ENCODE results near the gene STIM2. TPM values are rescaled to one million over a fixed set of nuclear protein-coding genes. Genes with fewer than 3 reads are reported as not detected.

Gene STIM2
- total and polyA plus RNA-seq, 2 donors (not counting 3 experiments of a cell fraction or from before 2014, with no cell fraction given) = 21.0 to 21.2 TPM

GRCh38 chr4:27020603-27021002, 160.0 kb downstream of the STIM2 start:
- no peak overlapping the region for H3K4me3 ChIP-seq (replicated peaks in 1 of 3; ENCODE audit: insufficient read depth in 1 of 3, low read depth in 1 of 3, low read length in 3 of 3)
- no peak overlapping the region for H3K4me2 ChIP-seq (ENCODE audit: insufficient read depth, low read length)
- BruUV-seq (replicated peaks) = no TSS peak
- H3K9me1 ChIP-seq (replicated peaks; ENCODE audit: control insufficient read depth, extremely low read depth, insufficient read depth, low read length) = no peaks in the 10 kb centered on the region
- CTCF ChIA-PET = interaction anchor here (1.6 kb wide), 1 partner anchor 28 kb away, joined by 5 read pairs; no protein-coding TSS in a partner anchor
- H3K4me1 ChIP-seq (ENCODE audit: control insufficient read depth, extremely low read depth, insufficient read depth, low read length) = no peaks in the 10 kb centered on the region
- FAIRE-seq = no peak
- TF ChIP-seq EZH2 (IDR thresholded peaks at IDR 0.05; ENCODE audit: borderline replicate concordance, low read depth, low read length, severe bottlenecking) (no peak), JUN (IDR thresholded peaks at IDR 0.05; ENCODE audit: borderline replicate concordance, insufficient read depth, insufficient read length, low read depth) (no peak), CTCF (IDR thresholded peaks at IDR 0.05; ENCODE audit: extremely low read depth in 1 of 2, insufficient read depth in 1 of 2, low read depth in 1 of 2, low read length in 2 of 2) (no peak), GATA2 (IDR thresholded peaks at IDR 0.05; ENCODE audit: insufficient read depth, insufficient read length, low read depth, low read length) (no peak), POLR2AphosphoS5 (IDR thresholded peaks at IDR 0.05; ENCODE audit: insufficient read depth, low read depth, low read length) (no peak), POLR2A (IDR thresholded peaks at IDR 0.05; ENCODE audit: low read depth, low read length) (no peak), MAX (IDR thresholded peaks at IDR 0.05; ENCODE audit: insufficient read depth, insufficient read length) (no peak), MYC (IDR thresholded peaks at IDR 0.05; ENCODE audit: low read depth, low read length) (no peak), FOS (IDR thresholded peaks at IDR 0.05; ENCODE audit: borderline replicate concordance, insufficient read depth, low read length) (no peak)
- H3K9ac ChIP-seq (replicated peaks; ENCODE audit: extremely low read depth, insufficient read depth, low read length) = no peak overlapping the region
- H3K9me3 ChIP-seq (replicated peaks; ENCODE audit: control insufficient read depth, insufficient read depth, low read length) = no peaks in the 10 kb centered on the region
- dilution Hi-C loops (cut with MboI; ENCODE audit: extremely low pct_ligation_motif_present, low sequenced_read_pairs) = no loop called here
- no peak overlapping the region for H2AFZ ChIP-seq (ENCODE audit: low read depth, low read length)
- no peak overlapping the region for H3K27ac ChIP-seq (ENCODE audit: insufficient read depth, low read depth, low read length)
- no peaks in the 10 kb centered on the region for H3K36me3 ChIP-seq (ENCODE audit: control insufficient read depth in 2 of 2, extremely low read depth in 1 of 2, insufficient read depth in 2 of 2, low read length in 2 of 2)
- H3K79me2 ChIP-seq (ENCODE audit: control insufficient read depth, insufficient read depth, low read length) = no peaks in the 10 kb centered on the region
- intact Hi-C loops (cut with micrococcal nuclease) = no loop called here
- DNase-seq (ENCODE audit: low read depth, low spot score) = no peak
- H4K20me1 ChIP-seq (replicated peaks; ENCODE audit: control insufficient read depth, extremely low read depth, insufficient read depth, low read length) = no peaks in the 10 kb centered on the region
- POLR2A ChIA-PET = no interaction called here
- no peaks in the 10 kb centered on the region for H3K27me3 ChIP-seq (ENCODE audit: control insufficient read depth in 2 of 2, insufficient read depth in 2 of 2, low read length in 2 of 2)

Data from endothelial cell of umbilical vein (primary cell).